ENCODE measurements around the gene PRSS56. TPM values are rescaled to one million over a fixed set of nuclear protein-coding genes. Genes with fewer than 3 reads are reported as not detected.

PRSS56 gene
- total RNA-seq, 1 experiment from 2014 or later: not detected

- no peak for DNase-seq (ENCODE audit: low read depth)
- in situ Hi-C loops (cut with HindIII; ENCODE audit: low pct_unique_long_range_greater_than_20kb, low sequenced_read_pairs): no loop called here
These were observed 13.9 kb downstream of the PRSS56 start for GRCh38 chr2:232533944-232534710.

DNA sequence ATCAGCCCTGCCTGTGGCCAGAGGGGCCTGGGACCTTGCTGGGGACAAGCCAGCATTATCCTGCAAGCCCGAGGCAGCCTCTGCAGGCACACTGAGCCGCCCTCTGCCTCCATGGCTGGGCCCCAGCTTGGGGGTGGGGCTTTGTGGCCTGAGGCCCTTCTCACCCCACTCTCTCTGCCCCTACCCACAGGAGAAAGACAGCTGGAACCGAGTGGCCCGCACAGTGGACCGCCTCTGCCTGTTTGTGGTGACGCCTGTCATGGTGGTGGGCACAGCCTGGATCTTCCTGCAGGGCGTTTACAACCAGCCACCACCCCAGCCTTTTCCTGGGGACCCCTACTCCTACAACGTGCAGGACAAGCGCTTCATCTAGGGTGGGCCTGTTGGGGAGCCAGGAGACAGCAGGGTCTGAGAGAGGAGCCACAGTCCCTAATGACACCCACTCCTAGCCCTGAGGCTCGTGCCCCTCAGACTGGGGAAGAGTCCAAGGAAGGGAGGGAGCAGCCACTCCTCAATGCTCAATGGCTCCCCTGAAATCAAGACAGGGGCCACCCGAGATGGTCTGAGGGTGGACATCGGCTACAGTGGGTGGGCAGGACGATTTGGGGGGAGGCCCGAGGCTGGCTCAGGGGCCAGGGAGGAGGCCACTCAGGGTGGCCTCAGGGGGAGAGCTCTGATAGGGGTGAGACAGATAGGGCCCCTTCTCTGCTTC, 14.9 kb downstream of the PRSS56 start:
- in situ Hi-C loops (cut with HindIII; ENCODE audit: low pct_unique_long_range_greater_than_20kb, low sequenced_read_pairs): no loop called here
- no peak for DNase-seq (ENCODE audit: low read depth)

DNA sequence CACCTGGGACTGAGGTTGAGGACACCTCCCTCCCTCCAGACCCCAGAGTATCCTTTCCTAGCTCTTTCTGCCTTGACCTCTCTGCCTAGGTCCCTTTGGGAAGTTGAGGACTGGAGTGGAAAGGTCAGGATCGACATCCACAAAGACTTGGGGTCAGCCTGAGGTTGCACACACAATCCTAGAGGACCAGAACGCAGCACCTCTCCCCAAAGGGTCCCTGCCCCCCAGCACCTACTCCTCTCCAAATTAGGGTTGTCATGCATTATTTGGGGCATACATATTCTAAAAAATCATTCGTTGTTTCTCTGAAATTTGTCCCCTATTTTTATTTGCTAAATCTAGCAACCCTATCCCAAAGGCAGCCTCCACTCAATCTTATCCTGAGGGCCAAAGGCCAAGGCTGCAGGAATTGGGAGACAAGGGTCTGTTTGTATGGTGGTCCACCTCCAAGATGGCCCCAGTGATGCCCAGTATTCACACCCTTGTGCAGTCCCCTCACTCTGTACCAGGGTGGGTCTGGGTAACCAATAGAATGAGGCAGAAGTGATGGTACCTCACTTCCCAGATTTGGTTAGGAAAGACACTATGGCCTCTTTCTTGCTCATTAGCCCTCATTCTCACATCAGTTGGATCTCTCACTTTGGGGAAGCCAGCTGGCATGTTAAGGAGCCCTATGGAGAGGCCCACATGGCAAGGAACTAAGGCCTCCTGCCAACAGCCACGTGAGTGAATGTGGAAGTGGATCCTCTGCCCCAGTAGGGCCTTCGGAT, 15.8 kb downstream of the PRSS56 start:
- in situ Hi-C loops (cut with HindIII; ENCODE audit: low pct_unique_long_range_greater_than_20kb, low sequenced_read_pairs): no loop called here

GRCh38 chr2:232537079-232537478, 16.9 kb downstream of the PRSS56 start:
- in situ Hi-C loops (cut with HindIII; ENCODE audit: low pct_unique_long_range_greater_than_20kb, low sequenced_read_pairs): no loop called here
- DNase-seq (ENCODE audit: low read depth): no peak

More for the DNA sequence above, 15.8 kb downstream of the PRSS56 start:
- no peak for DNase-seq (ENCODE audit: low read depth)

GRCh38 chr2:232537499-232537898, 17.3 kb downstream of the PRSS56 start:
- in situ Hi-C loops (cut with HindIII; ENCODE audit: low pct_unique_long_range_greater_than_20kb, low sequenced_read_pairs): no loop called here
- no peak for DNase-seq (ENCODE audit: low read depth)

- in situ Hi-C loops (cut with HindIII; ENCODE audit: low pct_unique_long_range_greater_than_20kb, low sequenced_read_pairs): no loop called here
- no peak for DNase-seq (ENCODE audit: low read depth)
These were observed 18.5 kb downstream of the PRSS56 start for GRCh38 chr2:232538671-232539070.

- in situ Hi-C loops (cut with HindIII; ENCODE audit: low pct_unique_long_range_greater_than_20kb, low sequenced_read_pairs): no loop called here
- DNase-seq (ENCODE audit: low read depth): no peak
These were observed 19.4 kb downstream of the PRSS56 start, which contains the start of gene CHRNG for GRCh38 chr2:232539298-232540231. Gene CHRNG, plus strand, starts transcription at chr2:232539692. Its CDS starts 56 bp downstream, at chr2:232539748.

GRCh38 chr2:232540441-232541041, 20.4 kb downstream of the PRSS56 start:
- in situ Hi-C loops (cut with HindIII; ENCODE audit: low pct_unique_long_range_greater_than_20kb, low sequenced_read_pairs): no loop called here
- DNase-seq (ENCODE audit: low read depth): no peak

GRCh38 chr2:232541195-232541960, 21.2 kb downstream of the PRSS56 start:
- in situ Hi-C loops (cut with HindIII; ENCODE audit: low pct_unique_long_range_greater_than_20kb, low sequenced_read_pairs): no loop called here
- DNase-seq (ENCODE audit: low read depth): no peak

DNA sequence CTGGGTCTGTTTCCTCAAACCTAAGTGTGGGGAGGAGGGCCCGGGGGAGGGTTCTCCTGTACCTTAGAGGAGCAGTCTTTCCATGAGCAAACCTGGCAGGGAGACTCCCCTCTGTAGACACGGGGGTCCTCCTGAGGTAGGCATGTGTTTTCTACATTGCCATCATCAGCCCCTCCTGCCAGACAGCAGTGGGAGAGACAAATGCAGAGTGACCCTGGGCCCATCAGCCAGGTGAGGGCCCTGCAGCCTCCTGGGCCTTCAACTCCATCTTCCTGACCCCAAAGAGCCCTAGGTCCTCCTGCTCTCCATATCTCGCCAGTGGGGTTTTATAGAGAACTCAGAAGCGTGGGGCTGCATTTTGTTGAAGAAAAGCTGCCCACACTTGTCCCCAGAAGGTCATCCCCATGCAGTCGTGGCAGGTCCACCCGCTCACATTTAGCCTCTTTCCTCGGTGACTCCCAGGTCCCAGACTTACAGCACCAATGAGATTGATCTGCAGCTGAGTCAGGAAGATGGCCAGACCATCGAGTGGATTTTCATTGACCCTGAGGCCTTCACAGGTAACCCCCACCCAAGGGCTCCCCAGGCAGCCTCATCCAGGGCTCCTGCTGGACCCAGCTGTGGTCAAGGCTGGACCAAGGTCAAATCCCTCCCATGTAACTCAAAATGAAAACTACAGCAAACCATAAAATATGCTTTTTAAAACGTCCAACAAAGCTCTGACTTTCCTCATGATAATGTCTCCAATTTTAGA, 21.9 kb downstream of the PRSS56 start:
- DNase-seq (ENCODE audit: low read depth): no peak
- in situ Hi-C loops (cut with HindIII; ENCODE audit: low pct_unique_long_range_greater_than_20kb, low sequenced_read_pairs): no loop called here

GRCh38 chr2:232542715-232543467, 22.7 kb downstream of the PRSS56 start:
- in situ Hi-C loops (cut with HindIII; ENCODE audit: low pct_unique_long_range_greater_than_20kb, low sequenced_read_pairs): no loop called here
- no peak for DNase-seq (ENCODE audit: low read depth)

DNA sequence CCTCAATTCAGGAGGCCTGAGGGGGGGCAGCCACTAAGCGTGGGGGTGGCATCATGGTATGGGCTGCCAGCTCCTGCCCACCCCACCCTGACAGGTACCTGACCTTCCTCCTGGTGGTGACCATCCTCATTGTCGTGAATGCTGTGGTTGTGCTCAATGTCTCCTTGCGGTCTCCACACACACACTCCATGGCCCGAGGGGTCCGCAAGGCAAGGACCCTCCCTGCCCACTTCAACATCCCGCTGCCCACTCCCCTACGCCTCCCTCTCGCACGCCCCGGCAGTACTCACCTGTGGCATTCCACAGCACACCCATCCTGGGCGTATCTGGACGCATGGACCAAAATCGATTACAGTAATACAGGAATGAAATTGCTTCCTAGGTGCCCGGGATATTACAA, 23.3 kb downstream of the PRSS56 start:
- in situ Hi-C loops (cut with HindIII; ENCODE audit: low pct_unique_long_range_greater_than_20kb, low sequenced_read_pairs): no loop called here

DNA sequence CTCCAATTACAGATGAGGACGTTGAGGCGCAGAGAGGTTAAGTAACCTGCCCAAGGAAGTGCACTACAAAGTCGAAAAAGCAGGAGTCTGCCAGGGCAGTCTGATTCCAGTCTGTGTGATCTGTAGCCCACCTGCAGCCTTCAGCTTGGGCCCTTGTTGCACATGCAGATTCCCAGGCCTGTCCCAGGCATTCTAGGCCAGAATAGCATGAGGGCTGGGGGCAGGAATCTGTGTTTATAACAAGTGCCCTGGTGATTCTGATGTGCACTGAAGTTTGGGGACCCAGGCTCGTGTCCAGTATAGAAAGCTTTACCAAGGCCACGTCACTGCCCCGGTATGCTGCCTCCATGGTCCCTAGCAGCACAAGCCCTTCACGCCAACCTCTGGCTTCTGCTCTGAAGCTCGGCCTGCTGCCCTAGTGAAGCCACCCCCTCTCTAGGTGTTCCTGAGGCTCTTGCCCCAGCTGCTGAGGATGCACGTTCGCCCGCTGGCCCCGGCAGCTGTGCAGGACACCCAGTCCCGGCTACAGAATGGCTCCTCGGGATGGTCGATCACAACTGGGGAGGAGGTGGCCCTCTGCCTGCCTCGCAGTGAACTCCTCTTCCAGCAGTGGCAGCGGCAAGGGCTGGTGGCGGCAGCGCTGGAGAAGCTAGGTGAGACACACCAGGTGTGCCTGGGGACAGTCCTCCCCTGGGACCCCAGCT, 23.9 kb downstream of the PRSS56 start:
- in situ Hi-C loops (cut with HindIII; ENCODE audit: low pct_unique_long_range_greater_than_20kb, low sequenced_read_pairs): no loop called here
- DNase-seq (ENCODE audit: low read depth): no peak

More for the DNA sequence above, 23.3 kb downstream of the PRSS56 start:
- DNase-seq (ENCODE audit: low read depth): no peak

- in situ Hi-C loops (cut with HindIII; ENCODE audit: low pct_unique_long_range_greater_than_20kb, low sequenced_read_pairs): no loop called here
- DNase-seq (ENCODE audit: low read depth): no peak
These were observed 24.5 kb downstream of the PRSS56 start for GRCh38 chr2:232544674-232545073.

All from Caki2 (cell line).